Mucosa of stomach (tissue), 1 donor: ENCODE data around the gene COL23A1.

ENCODE experiments used
- H3K27me3 ChIP-seq: one replicate; pipeline ENCODE4 v1.7.0; 2013; ENCODE audit warnings: mild to moderate bottlenecking, low read length; ENCODE audit not compliant: control insufficient read depth, insufficient read depth
- H3K36me3 ChIP-seq: one replicate; pipeline ENCODE4 v1.7.0; 2013; ENCODE audit warnings: low read length; ENCODE audit not compliant: control insufficient read depth, insufficient read depth
- H3K4me1 ChIP-seq: one replicate; pipeline ENCODE4 v1.7.0; 2013; ENCODE audit warnings: mild to moderate bottlenecking, low read length; ENCODE audit not compliant: control insufficient read depth, insufficient read depth
- H3K4me3 ChIP-seq: one replicate; pipeline ENCODE4 v1.7.0; 2013; ENCODE audit warnings: low read length
- H3K9ac ChIP-seq: one replicate; pipeline ENCODE4 v1.7.0; 2013; ENCODE audit warnings: mild to moderate bottlenecking, low read length, moderate library complexity
- H3K9me3 ChIP-seq: one replicate; pipeline ENCODE4 v1.7.0; 2013; ENCODE audit warnings: mild to moderate bottlenecking, low read length, moderate library complexity; ENCODE audit not compliant: control insufficient read depth
- donor health status: Pancreatic carcinoma.

COL23A1 gene

DNA sequence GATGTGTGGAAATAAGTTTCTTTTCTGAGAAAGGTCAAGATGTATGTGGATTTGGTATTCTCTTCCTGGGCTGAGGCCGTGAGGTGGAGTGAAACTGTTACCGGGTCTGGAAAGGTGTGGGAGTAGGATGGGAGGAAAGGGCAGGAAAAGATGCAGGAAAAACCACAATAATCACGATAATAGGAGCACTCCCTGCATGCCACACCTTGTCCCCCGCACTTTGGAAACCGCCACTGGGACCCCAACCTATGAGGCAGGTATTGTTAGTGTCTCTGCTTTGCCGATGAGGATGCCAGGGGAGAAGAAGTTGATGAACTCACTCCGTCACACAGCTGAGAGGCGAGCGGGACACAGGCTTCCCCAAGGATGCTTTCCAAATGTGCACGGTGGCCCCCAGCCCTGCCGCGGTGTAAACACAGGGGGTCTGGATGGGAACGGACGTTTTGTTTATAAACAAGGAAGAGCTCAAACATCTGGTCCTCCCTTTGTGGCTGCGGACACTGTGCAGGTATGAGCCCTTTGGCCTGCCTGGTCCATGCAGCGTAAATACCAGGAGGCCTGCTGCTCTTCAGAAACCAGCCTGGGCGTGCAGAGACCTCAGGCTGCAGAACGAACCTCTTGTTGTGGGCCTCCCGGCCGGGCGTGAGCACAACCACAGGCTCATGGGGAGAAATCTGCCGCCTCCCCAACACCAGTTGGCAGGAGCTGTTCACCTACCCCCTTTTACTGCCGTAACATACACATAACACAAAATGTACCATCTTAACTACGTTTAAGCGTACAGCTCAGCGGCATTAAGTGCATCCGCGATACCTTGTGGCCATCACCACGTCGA, 126.7 kb downstream of the COL23A1 start:
- Histone ChIP-seq H3K27me3 (no peaks in the 10 kb centered on the region), H3K36me3 (no peaks in the 10 kb centered on the region), H3K4me3 (no peak overlapping the region), H3K9me3 (no peaks in the 10 kb centered on the region), H3K9ac (no peak overlapping the region), H3K4me1 (no peaks in the 10 kb centered on the region)

DNA sequence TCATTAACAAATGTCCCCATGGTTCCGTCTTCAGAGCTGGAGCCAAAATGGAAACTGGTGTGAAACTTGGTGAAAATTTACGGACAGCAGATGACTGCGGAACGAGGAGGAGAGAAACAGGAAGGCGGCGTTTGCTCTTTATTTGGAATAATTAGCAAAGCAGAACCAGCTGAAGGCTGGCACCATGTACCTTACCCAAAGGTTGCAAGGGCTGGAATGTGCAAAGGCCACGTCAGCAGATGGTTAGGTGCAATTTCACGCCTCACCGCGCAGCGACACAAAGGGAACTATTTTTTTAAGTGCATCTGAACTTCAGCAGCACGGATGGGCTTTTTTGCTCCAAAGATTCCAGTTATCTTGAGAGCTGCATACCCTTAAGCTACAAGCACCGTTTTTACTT, 127.4 kb downstream of the COL23A1 start:
- Histone ChIP-seq H3K27me3 (no peaks in the 10 kb centered on the region), H3K36me3 (no peaks in the 10 kb centered on the region), H3K4me3 (no peak overlapping the region), H3K9ac (no peak overlapping the region), H3K4me1 (no peaks in the 10 kb centered on the region), H3K9me3 (no peaks in the 10 kb centered on the region)

DNA sequence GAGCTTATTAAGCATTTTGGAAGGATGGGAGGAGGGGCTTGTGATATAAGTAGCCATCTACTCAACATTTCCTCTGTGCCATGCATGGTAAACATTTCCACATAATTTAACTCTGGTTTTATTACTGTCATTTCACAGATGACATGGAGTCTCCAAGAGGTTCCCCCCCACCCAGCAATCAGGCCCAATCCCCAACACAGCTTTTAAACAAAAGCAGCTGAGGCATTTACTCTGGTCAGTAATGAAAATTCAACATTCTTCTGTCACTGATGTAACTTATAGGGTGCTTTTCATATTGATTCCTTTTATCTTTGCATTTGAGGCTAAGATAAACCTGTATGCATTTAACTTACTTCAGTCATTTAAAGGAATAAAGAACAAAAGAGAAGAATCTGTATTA, 128.1 kb downstream of the COL23A1 start:
- H3K9me3 ChIP-seq: no peaks in the 10 kb centered on the region
- H3K9ac ChIP-seq: no peak overlapping the region
- no peaks in the 10 kb centered on the region for H3K4me1 ChIP-seq
- H3K4me3 ChIP-seq: no peak overlapping the region
- no peaks in the 10 kb centered on the region for H3K27me3 ChIP-seq
- H3K36me3 ChIP-seq: no peaks in the 10 kb centered on the region

DNA sequence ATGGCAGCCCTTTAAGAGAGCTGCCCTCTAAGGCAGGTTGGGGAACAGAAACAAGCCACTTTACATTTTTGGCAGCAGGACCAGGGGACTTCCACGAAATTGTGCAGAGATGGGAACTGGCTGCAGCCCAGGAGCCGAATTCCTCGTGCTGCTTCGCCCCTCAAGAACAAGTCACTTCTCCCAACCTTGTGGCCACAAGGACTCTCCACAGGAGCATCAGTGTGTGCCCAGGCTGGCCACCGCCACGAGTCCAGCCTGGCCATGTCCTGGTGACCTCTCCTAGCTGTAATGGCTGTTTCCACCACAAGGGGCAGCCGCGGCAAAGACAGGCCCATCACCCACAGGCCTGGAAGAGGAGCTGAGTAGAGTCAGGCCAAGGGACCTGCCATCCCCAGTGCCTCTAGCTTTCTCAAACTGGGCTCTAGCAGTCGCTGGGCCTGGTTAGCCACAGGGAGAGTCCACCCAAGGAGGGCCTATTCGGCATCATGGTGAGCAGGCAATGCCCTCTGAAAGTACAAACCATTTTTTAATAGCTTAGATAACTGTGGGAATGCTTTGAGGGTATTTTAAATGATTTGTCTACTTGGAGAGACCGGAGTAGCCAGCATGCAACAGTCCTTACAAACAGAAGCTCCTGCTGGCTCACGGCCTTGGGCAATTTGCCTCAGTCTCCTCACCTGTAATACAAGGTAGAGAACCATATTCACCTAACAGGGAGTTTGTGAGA, 129.0 kb downstream of the COL23A1 start:
- H3K9ac ChIP-seq: no peak overlapping the region
- H3K4me3 ChIP-seq: no peak overlapping the region
- no peaks in the 10 kb centered on the region for H3K27me3 ChIP-seq
- H3K4me1 ChIP-seq: no peaks in the 10 kb centered on the region
- H3K36me3 ChIP-seq: no peaks in the 10 kb centered on the region
- H3K9me3 ChIP-seq: no peaks in the 10 kb centered on the region

DNA sequence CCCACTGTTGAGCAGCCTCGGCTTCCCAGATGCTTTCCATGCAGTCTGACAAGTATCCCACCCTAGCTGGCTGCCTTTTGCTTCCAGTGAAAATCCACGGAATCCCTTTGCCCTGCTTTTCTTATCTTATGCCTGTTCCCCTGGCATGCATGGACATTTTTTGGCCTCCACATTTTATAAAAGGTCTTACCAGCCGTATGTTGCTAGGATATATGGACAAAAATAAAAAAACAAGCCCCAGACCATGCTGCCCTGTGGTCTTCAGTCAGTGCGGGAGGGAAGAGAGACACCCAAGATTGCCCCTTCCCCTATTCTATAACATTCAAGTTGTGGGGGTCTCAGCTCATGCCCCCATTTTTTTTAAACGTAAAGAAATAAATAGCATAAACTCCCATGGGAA, 129.6 kb downstream of the COL23A1 start:
- Histone ChIP-seq H3K4me3 (no peak overlapping the region), H3K36me3 (no peaks in the 10 kb centered on the region), H3K27me3 (no peaks in the 10 kb centered on the region), H3K9ac (no peak overlapping the region), H3K9me3 (no peaks in the 10 kb centered on the region), H3K4me1 (no peaks in the 10 kb centered on the region)

DNA sequence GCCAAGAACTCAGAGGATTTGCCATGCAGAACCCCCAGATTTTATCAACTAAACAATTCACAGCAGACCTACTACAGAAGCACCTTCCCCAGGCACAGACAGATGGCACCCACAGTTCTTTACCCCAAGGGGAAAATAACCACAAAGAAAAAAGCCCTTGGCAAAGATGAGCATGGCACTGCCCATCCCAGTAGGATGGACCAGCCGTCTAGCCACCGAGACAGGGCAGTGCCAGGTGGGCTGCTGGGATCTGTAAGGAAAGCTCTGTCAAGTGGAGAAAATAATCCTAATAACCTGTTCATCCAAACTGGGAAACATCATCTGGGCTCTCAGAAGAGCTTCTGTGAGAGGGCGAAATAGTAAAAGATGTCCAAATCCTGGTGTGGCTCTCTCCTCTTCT, 130.0 kb downstream of the COL23A1 start:
- Histone ChIP-seq H3K4me1 (no peaks in the 10 kb centered on the region), H3K36me3 (no peaks in the 10 kb centered on the region), H3K9me3 (no peaks in the 10 kb centered on the region), H3K9ac (no peak overlapping the region), H3K4me3 (no peak overlapping the region), H3K27me3 (no peaks in the 10 kb centered on the region)

DNA sequence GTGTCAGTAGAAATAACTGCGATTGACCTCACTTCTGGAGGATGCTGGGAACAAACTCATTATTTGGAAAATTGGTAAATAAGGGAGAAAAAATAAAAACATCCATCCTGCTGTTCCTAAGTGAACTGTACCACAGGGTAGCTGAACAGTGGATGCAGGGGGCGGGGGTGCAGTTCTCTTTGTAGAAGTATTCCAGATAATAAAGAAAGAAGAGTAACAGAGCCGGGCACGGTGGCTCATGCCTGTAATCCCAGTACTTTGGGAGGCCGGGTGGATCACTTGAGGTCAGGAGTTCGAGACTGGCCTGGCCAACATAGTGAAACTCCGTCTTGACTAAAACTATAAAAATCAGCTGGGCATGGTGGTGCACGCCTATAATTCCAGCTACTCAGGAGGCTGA, 132.1 kb downstream of the COL23A1 start:
- Histone ChIP-seq H3K36me3 (no peaks in the 10 kb centered on the region), H3K27me3 (no peaks in the 10 kb centered on the region), H3K9me3 (no peaks in the 10 kb centered on the region)

DNA sequence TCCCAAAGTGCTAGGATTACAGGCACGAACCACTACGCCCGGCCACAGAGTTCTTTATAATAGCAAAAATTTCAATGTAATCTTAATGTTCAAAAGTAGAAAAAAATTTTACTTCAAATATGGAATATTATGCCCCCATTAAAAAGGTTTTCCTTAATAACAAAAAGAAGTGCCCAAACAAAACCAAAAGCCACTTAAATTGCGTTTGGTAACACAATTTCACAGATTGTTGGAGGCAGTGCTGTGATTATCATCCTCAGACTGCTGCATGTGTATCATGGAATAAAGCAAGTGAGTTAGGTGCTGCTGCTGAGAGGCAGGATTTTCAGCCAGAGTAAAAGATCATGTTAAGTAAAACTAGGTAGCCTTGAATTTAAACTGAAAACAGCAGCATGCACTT, 132.7 kb downstream of the COL23A1 start:
- Histone ChIP-seq H3K4me3 (no peak overlapping the region), H3K27me3 (no peaks in the 10 kb centered on the region), H3K9me3 (no peaks in the 10 kb centered on the region), H3K9ac (no peak overlapping the region), H3K36me3 (no peaks in the 10 kb centered on the region), H3K4me1 (no peaks in the 10 kb centered on the region)

More for the DNA sequence above, 132.1 kb downstream of the COL23A1 start:
- Histone ChIP-seq H3K4me3 (no peak overlapping the region), H3K9ac (no peak overlapping the region), H3K4me1 (no peaks in the 10 kb centered on the region)

DNA sequence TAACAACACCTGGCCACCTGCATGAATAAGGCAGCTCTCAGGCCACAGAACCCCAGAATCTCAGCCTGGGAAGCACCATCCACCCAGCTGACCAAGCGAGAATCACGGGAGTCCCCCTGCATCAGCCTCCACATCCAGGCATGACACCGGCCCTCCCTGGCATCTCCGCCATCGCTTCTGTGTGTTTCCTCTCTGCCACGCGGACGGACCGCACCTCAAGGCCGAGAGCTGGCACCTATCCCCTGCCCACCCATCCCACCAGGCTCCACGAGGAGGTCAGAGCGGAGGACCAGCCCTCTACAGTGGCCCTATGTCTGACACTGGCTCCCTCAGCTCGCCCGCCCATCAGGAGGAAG, 134.7 kb downstream of the COL23A1 start:
- H3K27me3 ChIP-seq: peaks cover 2% of the 10 kb centered on the region
- no peak overlapping the region for H3K9ac ChIP-seq
- H3K4me3 ChIP-seq: no peak overlapping the region
- no peaks in the 10 kb centered on the region for H3K36me3 ChIP-seq
- no peaks in the 10 kb centered on the region for H3K9me3 ChIP-seq
- H3K4me1 ChIP-seq: no peaks in the 10 kb centered on the region

DNA sequence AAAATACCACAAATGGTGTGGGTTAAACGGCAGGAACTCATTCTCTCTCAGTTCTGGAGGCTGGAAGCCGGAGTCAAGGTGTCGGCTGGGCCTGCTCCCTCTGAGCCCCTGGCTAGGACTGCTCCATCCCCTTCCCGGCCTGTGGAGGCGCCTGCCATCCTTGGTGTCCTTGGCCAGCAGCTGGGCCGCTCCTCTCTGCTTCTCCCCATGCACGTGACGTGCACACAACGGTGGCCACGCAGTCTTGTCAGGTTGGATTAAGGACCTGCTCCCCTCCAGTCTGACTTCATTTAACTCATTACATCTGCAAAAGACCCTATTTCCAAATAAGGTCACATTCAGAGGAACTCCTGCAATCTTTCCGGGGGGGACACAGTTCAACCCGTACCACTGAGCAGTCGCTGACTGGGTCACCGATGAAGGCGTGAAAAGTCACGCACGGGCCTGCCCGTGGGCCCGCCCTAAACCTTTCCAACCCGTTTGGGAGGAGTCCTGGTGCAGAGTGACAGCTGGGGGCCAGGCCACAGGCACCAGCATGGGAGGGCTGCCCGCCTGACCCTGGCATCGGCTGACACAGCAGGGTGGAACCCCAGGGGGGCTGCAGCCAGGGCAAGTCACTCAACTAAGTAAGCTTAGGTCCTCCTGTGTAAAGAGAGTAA, 135.2 kb downstream of the COL23A1 start:
- H3K36me3 ChIP-seq: no peaks in the 10 kb centered on the region
- no peak overlapping the region for H3K9ac ChIP-seq
- H3K4me1 ChIP-seq: no peaks in the 10 kb centered on the region
- H3K27me3 ChIP-seq: peaks cover 7% of the 10 kb centered on the region
- no peak overlapping the region for H3K4me3 ChIP-seq
- H3K9me3 ChIP-seq: no peaks in the 10 kb centered on the region

DNA sequence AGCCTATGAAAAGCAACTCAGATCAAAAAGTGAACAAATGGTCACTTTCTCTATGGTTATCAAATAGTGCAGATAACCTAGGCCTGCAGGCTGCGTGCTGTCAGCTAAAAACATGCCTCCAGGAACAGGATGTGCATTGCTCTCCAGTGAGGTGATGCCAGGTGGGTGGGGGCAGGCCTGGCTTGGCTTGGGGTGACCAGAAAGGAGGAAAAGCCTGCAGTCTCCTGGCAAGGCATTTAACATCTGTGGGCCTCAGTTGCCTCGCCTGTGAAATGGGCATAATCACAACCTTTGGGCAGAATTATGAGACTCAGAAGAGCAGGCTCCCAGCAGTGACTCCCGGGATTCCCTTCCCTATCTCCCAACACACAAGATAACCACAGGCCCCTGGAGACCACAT, 135.9 kb downstream of the COL23A1 start:
- H3K4me3 ChIP-seq: no peak overlapping the region
- H3K9me3 ChIP-seq: no peaks in the 10 kb centered on the region
- H3K36me3 ChIP-seq: no peaks in the 10 kb centered on the region
- H3K4me1 ChIP-seq: no peaks in the 10 kb centered on the region
- no peak overlapping the region for H3K9ac ChIP-seq
- H3K27me3 ChIP-seq: peaks cover 12% of the 10 kb centered on the region

DNA sequence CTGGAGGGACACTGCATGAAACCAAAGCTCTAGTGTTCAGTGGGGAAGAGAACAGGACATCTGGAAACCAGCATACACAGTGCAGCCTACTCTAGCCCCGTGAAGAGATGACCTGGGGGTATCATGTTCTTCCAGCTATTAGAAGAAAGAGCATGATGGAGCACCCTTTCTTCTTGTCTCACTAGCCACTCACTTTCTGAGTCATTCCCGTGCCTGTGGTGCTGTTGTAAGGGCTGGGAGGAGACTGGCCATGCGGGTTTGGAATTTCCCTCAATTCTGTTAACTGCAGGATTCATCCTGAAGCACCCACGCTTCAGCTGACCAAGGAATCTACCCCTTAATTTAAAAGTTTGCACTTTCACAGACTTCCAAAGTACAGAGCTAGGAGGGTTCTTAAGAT, 137.0 kb downstream of the COL23A1 start:
- H3K9me3 ChIP-seq: no peaks in the 10 kb centered on the region
- H3K9ac ChIP-seq: no peak overlapping the region
- H3K4me3 ChIP-seq: no peak overlapping the region
- no peaks in the 10 kb centered on the region for H3K36me3 ChIP-seq
- H3K4me1 ChIP-seq: no peaks in the 10 kb centered on the region
- H3K27me3 ChIP-seq: peaks cover 15% of the 10 kb centered on the region
